Peyer's patch (tissue), 4 donors: ENCODE data around the gene SLC13A2. TPM values are rescaled to one million over a fixed set of nuclear protein-coding genes. Genes with fewer than 3 reads are reported as not detected.

Experiments
- DNase-seq, 3 donors: peaks; one replicate each; pipeline ENCODE4 v3.0.0-alpha.2; 2017 to 2019
- H3K27ac ChIP-seq, 4 donors: fragments of 200-600 bp; sonication (generic); one replicate each; pipeline ENCODE4 v1.5.1; 2016 to 2019
- H3K27me3 ChIP-seq, 2 donors: fragments of 200-600 bp; sonication (generic); one replicate each; pipeline ENCODE4 v1.5.1; 2019
- H3K36me3 ChIP-seq, 3 donors: fragments of 200-600 bp; sonication (generic); one replicate each; pipeline ENCODE4 v1.5.1; 2016 to 2019
- H3K4me1 ChIP-seq, 4 donors: fragments of 200-600 bp; sonication (generic); one replicate each; pipeline ENCODE4 v1.5.1; 2016 to 2019
- H3K4me3 ChIP-seq, 4 donors: fragments of 200-600 bp; sonication (generic); 1 replicate in 3 of 4; 2 replicates in 1 of 4; pipeline ENCODE4 v1.5.1; 2016 to 2019; ENCODE audit warnings: mild to moderate bottlenecking in 1 of 4
- H3K9me3 ChIP-seq, 4 donors: fragments of 200-600 bp; sonication (generic); one replicate each; pipeline ENCODE4 v1.5.1; 2016 to 2019; ENCODE audit warnings: mild to moderate bottlenecking in 1 of 4
- CTCF ChIP-seq, 6 experiments: fragments of 450-650 bp in 4 of 6; fragments of 200-600 bp in 2 of 6; sonication (generic) in 1 of 6; IDR thresholded peaks; one replicate each; pipeline ENCODE4 v1.5.1; 2017 to 2019; ENCODE audit warnings: antibody characterized with exemption in 6 of 6, mild to moderate bottlenecking in 3 of 6, moderate library complexity in 1 of 6
- POLR2A ChIP-seq, 2 donors: fragments of 450-650 bp; IDR thresholded peaks; one replicate each; pipeline ENCODE4 v1.5.1; 2017; ENCODE audit warnings: antibody characterized with exemption in 2 of 2, mild to moderate bottlenecking in 2 of 2, moderate library complexity in 2 of 2
- total RNA-seq, 4 donors: library from RNA; depleted of rRNA; stranded (reverse); fragments of >200 nt; gene quantifications; one replicate each; pipeline ENCODE4 v1.1.0, GENCODE V29; 2016

SLC13A2 gene
- total RNA-seq, 4 donors from 2014 or later, result 11.6 to 612 (median 544) TPM

DNA sequence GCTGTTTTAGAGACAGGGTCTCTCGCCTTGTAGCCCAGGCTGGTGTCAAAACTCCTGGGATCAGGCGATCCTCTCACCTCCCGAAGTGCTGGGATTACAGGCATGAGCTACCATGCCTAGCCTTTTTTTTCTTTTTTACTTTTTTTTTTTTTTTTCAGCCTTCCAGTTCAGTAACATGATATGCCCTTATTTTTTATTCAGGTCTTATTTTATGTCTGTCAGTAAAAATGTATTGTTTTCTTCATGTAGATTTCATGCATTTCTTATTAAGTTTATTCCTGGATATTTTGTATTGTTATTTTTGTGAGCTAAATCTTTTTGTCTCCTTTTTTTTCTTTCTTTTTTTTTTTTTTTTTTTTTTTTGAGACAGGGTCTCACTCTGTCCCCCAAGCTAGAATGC, 30.0 kb downstream of the SLC13A2 start:
- Histone ChIP-seq H3K36me3 (no peaks in the 10 kb centered on the region), H3K4me3 (no peak overlapping the region), H3K4me1 (peaks cover 0 to 16% (median 0%) of the 10 kb centered on the region in 4 donors), H3K27ac (no peak overlapping the region), H3K9me3 (no peaks in the 10 kb centered on the region), H3K27me3 (no peaks in the 10 kb centered on the region)
- no peak for DNase-seq
- TF ChIP-seq POLR2A (IDR thresholded peaks at IDR 0.05) (no peak), CTCF (IDR thresholded peaks at IDR 0.05) (no peak)

DNA sequence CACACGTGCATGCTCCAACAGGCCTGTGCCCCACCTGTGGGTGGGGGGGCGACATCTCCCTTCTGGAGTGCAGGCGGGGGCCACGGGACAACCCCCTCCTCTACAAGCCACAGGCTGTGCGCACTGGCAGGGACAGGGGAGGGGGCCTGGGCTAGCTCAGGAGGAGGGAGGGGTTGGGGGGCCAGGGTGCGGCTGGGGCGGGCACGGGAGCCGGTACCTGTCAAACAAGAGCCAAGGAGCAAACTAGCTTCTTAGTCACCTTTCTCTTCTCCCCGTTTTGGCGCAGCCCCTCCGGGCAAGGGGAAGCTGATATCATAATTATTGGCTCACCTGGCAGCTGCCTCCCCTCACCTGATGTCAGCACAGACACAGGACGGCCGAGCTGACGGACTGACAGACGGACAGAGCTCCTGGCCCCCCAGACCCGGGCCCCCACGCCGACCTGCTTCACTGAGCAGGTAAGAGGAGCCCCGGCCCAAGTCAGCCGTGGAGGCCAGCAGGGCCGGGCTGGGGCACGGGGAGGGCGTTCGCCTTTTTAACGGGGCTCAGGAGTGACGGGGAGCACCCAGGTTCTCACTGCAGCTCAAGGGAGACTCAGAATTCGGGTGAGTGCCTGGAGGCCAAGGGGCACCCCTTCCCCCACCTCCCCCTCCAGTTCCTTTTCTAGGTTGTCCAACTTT, 32.7 kb downstream of the SLC13A2 start, which contains the start of gene FOXN1:
Gene FOXN1 (plus strand): TSS at position 363 of the 680 bp plus-strand sequence. CDS start 17,622 bp downstream, outside the sequence.
- Histone ChIP-seq H3K4me1 (no peaks in the 10 kb centered on the region), H3K27ac (no peak within 1 kb of the TSS), H3K9me3 (no peaks in the 10 kb centered on the region), H3K36me3 (no peaks in the 10 kb centered on the region), H3K4me3 (no peak within 1 kb of the TSS), H3K27me3 (no peaks in the 10 kb centered on the region)
- DNase-seq, result no peak
- no peak for TF ChIP-seq CTCF (IDR thresholded peaks at IDR 0.05)
- no peak for TF ChIP-seq POLR2A (IDR thresholded peaks at IDR 0.05)

DNA sequence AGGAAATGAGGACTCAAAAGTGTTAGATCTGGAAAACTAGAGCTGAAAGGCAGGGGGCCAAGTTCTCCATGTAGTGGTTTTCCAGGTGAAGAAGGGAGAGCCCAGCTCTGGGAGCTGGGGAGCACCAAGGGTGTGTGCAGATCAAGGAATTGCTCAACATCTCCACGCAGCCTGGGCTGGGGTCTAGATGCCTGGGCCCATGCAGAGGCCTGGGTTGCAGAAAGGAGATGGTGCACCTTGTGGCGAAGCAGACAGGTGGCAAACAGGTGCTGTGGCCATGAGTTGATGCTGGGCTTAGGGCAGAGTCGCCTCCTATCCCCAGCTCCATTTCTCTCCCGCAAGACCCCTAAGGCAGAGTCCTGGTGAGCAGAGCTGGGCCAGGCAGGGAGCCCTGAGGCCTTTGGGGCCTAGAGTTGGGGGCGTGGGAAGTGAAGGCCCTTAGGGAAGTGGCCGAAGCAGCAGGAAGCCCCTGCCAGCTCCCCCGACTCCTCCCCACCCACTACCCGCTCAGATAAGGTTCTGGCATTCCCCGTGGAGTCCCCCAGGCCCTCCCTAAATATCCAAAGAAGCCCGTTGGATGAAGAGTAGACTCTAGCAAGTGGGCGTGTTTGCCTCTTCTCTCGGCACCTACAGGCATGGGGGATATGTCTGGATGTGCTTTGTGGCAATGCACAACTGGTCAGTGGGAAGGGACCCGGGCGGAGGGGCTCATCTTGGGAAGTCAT, 33.5 kb downstream of the SLC13A2 start:
- H3K27me3 ChIP-seq, result no peaks in the 10 kb centered on the region
- DNase-seq, result no peak
- no peaks in the 10 kb centered on the region for H3K36me3 ChIP-seq
- no peaks in the 10 kb centered on the region for H3K4me1 ChIP-seq
- no peak overlapping the region for H3K27ac ChIP-seq
- no peaks in the 10 kb centered on the region for H3K9me3 ChIP-seq
- H3K4me3 ChIP-seq, result no peak overlapping the region
- no peak for TF ChIP-seq CTCF (IDR thresholded peaks at IDR 0.05)
- TF ChIP-seq POLR2A (IDR thresholded peaks at IDR 0.05), result no peak

- Histone ChIP-seq H3K4me3 (no peak overlapping the region), H3K4me1 (no peaks in the 10 kb centered on the region), H3K36me3 (no peaks in the 10 kb centered on the region), H3K27me3 (no peaks in the 10 kb centered on the region), H3K9me3 (no peaks in the 10 kb centered on the region), H3K27ac (no peak overlapping the region)
- DNase-seq, result no peak
- TF ChIP-seq POLR2A (IDR thresholded peaks at IDR 0.05), result no peak
- TF ChIP-seq CTCF (IDR thresholded peaks at IDR 0.05), result no peak
Observed at GRCh38 chr17:28507567-28508203, 34.2 kb downstream of the SLC13A2 start.

GRCh38 chr17:28508211-28508724, 34.8 kb downstream of the SLC13A2 start:
- no peaks in the 10 kb centered on the region for H3K4me1 ChIP-seq
- H3K36me3 ChIP-seq, result no peaks in the 10 kb centered on the region
- DNase-seq, result no peak
- H3K4me3 ChIP-seq, result no peak overlapping the region
- H3K9me3 ChIP-seq, result no peaks in the 10 kb centered on the region
- TF ChIP-seq CTCF (IDR thresholded peaks at IDR 0.05), result no peak
- TF ChIP-seq POLR2A (IDR thresholded peaks at IDR 0.05), result no peak
- H3K27me3 ChIP-seq, result no peaks in the 10 kb centered on the region
- no peak overlapping the region for H3K27ac ChIP-seq
